Colonic mucosa (tissue), 4 donors: ENCODE results near the gene MKLN1. TPM values are rescaled to one million over a fixed set of nuclear protein-coding genes. Genes with fewer than 3 reads are reported as not detected.
"Not testable (repeated sequence)": the region's sequence is repeated elsewhere in the genome, so short reads cannot be mapped to it uniquely, and the experiment has no call there.

ENCODE experiments used
- DNase-seq: peaks from one replicate; pipeline ENCODE4 v3.0.0-alpha.2; 2020
- H3K27ac ChIP-seq: fragments of 200-600 bp; one replicate; pipeline ENCODE4 v1.8.0; 2021
- H3K27me3 ChIP-seq: fragments of 200-600 bp; one replicate; pipeline ENCODE4 v1.8.0; 2021
- H3K36me3 ChIP-seq: fragments of 200-600 bp; one replicate; pipeline ENCODE4 v1.8.0; 2021
- H3K4me1 ChIP-seq: fragments of 200-600 bp; one replicate; pipeline ENCODE4 v1.8.0; 2021; ENCODE audit warnings: mild to moderate bottlenecking
- H3K4me3 ChIP-seq: fragments of 200-600 bp; one replicate; pipeline ENCODE4 v1.8.0; 2021
- H3K9ac ChIP-seq, 2 donors: one replicate each; pipeline ENCODE4 v1.7.0; 2013; ENCODE audit warnings: control low read depth in 2 of 2, low read depth in 2 of 2, low read length in 2 of 2
- H3K9me3 ChIP-seq: fragments of 200-600 bp; one replicate; pipeline ENCODE4 v1.8.0; 2021
- intact Hi-C: fragments of 100-400 bp; cut with DNase I; formaldehyde crosslinking; loops from one replicate; pipeline ENCODE4 v1.14.1; 2022
- total RNA-seq, 2 donors: library from RNA; stranded (reverse); fragmentation: NEBNext Ultra II Directional in 1 of 2; extraction: Animal tissue kit (Norgen Biotek cat#: 25700) in 1 of 2; gene quantifications; one replicate each; pipeline ENCODE4 v1.2.1, GENCODE V29; 2021
- TF ChIP-seq, protein P1 (sequence below): fragments of 200-600 bp; IDR thresholded peaks from one replicate; pipeline ENCODE4 v1.8.0; 2022; ENCODE audit warnings: antibody characterized with exemption, mild to moderate bottlenecking
- donor health status: healthy.
- donor health status: DM: no; HTN: no; CAD: no.
- donor health status: DM: no; HTN: no; CAD: no.

MKLN1 gene
- total RNA-seq, 2 donors from 2014 or later: 35.1 to 48.7 TPM

DNA sequence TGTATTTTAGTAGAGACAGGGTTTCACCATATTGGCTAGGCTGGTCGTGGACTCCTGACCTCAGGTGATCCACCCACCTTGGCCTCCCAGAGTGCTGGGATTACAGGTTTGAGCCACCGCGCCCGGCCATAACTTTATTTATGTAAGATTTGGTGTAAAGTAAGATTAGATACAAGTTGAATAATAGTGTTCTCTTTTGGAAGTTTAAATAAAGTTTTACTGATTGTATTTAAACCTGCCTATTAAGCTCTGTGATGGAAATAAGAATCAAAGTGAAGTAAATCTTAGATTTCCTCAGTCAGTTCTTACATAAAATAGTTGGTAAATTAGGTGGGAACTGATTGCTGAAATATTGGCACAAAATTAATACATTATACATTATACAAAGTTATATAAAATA, 86.0 kb downstream of the MKLN1 start:
- DNase-seq: no peak
- TF ChIP-seq, protein P1, sequence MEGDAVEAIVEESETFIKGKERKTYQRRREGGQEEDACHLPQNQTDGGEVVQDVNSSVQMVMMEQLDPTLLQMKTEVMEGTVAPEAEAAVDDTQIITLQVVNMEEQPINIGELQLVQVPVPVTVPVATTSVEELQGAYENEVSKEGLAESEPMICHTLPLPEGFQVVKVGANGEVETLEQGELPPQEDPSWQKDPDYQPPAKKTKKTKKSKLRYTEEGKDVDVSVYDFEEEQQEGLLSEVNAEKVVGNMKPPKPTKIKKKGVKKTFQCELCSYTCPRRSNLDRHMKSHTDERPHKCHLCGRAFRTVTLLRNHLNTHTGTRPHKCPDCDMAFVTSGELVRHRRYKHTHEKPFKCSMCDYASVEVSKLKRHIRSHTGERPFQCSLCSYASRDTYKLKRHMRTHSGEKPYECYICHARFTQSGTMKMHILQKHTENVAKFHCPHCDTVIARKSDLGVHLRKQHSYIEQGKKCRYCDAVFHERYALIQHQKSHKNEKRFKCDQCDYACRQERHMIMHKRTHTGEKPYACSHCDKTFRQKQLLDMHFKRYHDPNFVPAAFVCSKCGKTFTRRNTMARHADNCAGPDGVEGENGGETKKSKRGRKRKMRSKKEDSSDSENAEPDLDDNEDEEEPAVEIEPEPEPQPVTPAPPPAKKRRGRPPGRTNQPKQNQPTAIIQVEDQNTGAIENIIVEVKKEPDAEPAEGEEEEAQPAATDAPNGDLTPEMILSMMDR: no peak
- intact Hi-C loops: no loop called here
- Histone ChIP-seq H3K4me1 (no peaks in the 10 kb centered on the region), H3K9ac (no peak overlapping the region), H3K4me3 (no peak overlapping the region), H3K36me3 (no peaks in the 10 kb centered on the region), H3K9me3 (no peaks in the 10 kb centered on the region), H3K27me3 (no peaks in the 10 kb centered on the region), H3K27ac (no peak overlapping the region)

GRCh38 chr7:131424219-131424822, 96.6 kb downstream of the MKLN1 start:
- H3K9me3 ChIP-seq: no peaks in the 10 kb centered on the region
- no peaks in the 10 kb centered on the region for H3K27me3 ChIP-seq
- no peaks in the 10 kb centered on the region for H3K36me3 ChIP-seq
- intact Hi-C loops: loop anchor here (10.0 kb wide), 2 partner anchors 320 to 350 kb away; no protein-coding TSS in a partner anchor
- H3K4me3 ChIP-seq: no peak overlapping the region
- DNase-seq: no peak
- H3K27ac ChIP-seq: no peak overlapping the region
- no peaks in the 10 kb centered on the region for H3K4me1 ChIP-seq
- TF ChIP-seq, protein P1: peak; percentile 57
- no peak overlapping the region for H3K9ac ChIP-seq

DNA sequence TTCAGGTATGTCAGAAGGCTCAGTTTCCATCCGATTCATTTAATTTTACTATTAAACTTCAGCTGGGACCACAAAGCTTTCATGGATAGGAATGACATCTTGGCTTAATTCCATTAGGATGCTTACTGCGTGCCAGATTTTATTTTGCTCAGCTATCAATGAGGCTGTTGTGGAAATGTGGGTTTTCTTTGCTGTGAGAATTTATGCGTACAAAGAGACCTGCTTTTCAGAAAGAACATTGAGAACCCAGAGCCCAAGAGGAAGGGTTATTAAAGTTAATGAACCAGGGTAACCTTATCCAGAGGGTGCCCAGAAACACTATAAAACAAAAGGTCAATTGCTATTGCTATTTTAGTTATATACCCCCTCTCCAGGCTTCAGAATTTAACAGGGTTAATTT, 98.3 kb downstream of the MKLN1 start:
- intact Hi-C loops: loop anchor here (10.0 kb wide), 2 partner anchors 321 to 351 kb away; no protein-coding TSS in a partner anchor
- Histone ChIP-seq H3K27ac (no peak overlapping the region), H3K36me3 (no peaks in the 10 kb centered on the region)

GRCh38 chr7:131430826-131431225, 103.2 kb downstream of the MKLN1 start:
- DNase-seq, H3K27me3 ChIP-seq, H3K4me3 ChIP-seq, H3K9ac ChIP-seq, H3K4me1 ChIP-seq, H3K27ac ChIP-seq, intact Hi-C loops, H3K36me3 ChIP-seq, H3K9me3 ChIP-seq: not testable (repeated sequence)

More for the DNA sequence above, 98.3 kb downstream of the MKLN1 start:
- DNase-seq: no peak
- no peaks in the 10 kb centered on the region for H3K4me1 ChIP-seq
- H3K4me3 ChIP-seq: no peak overlapping the region
- no peaks in the 10 kb centered on the region for H3K27me3 ChIP-seq
- TF ChIP-seq, protein P1: no peak
- no peaks in the 10 kb centered on the region for H3K9me3 ChIP-seq
- no peak overlapping the region for H3K9ac ChIP-seq

DNA sequence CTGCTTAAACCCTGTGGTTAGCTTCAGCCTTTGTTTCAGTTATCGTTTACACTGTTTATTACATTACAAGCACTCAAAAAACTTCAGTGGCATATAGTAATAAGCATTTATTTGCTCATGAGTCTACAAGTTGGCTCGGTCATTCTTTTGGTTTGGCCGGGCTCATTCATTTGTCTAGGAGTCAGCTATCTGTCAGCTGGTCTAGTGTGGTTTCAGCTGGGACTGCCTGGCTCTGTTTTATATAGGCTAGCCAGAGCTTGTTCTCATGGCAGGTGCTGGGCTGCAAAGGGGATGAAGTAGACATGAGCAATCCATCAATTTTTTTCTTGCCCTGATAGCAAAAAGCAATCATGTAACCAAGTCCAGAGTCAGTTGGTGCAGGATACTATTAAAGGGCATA, 103.6 kb downstream of the MKLN1 start:
- intact Hi-C loops: no loop called here
- Histone ChIP-seq H3K27ac (no peak overlapping the region), H3K9ac (no peak overlapping the region), H3K27me3 (no peaks in the 10 kb centered on the region), H3K4me3 (no peak overlapping the region), H3K36me3 (no peaks in the 10 kb centered on the region), H3K4me1 (no peaks in the 10 kb centered on the region), H3K9me3 (no peaks in the 10 kb centered on the region)
- no peak for DNase-seq
- TF ChIP-seq, protein P1: no peak

DNA sequence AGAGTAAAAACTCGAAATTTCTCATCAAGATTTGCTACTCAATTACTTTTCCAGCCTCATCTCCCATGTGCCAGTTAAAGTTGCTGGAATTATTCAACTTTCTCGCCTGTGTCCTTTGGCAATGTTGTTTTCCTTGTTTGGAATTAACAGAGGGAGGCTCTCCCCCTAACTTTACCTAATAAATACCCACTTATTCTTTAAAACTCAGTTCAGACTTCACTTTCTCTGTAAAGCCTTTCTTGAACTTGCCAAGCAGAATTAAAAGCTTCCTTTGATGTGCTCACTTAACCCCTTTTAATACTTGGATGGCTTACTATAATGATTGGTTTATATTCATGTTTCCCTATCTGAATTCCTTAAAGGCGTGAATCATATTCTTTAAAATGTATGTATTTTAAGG, 104.1 kb downstream of the MKLN1 start:
- Histone ChIP-seq H3K9ac (no peak overlapping the region), H3K36me3 (no peaks in the 10 kb centered on the region), H3K27me3 (no peaks in the 10 kb centered on the region), H3K27ac (no peak overlapping the region), H3K4me1 (no peaks in the 10 kb centered on the region), H3K9me3 (no peaks in the 10 kb centered on the region), H3K4me3 (no peak overlapping the region)
- no peak for DNase-seq
- intact Hi-C loops: no loop called here
- TF ChIP-seq, protein P1: no peak
